Measurements from ENCODE around the gene LHCGR.

The LHCGR gene

GRCh38 chr2:48738806-48739205 is 16.7 kb downstream of the LHCGR start:
- DNase-seq: no peak

GRCh38 chr2:48736251-48736650 is 19.3 kb downstream of the LHCGR start:
- DNase-seq: no peak

- DNase-seq: no peak
These were observed 20.8 kb downstream of the LHCGR start for GRCh38 chr2:48734576-48735303.

GRCh38 chr2:48733067-48733503 is 22.4 kb downstream of the LHCGR start:
- no peak for DNase-seq

GRCh38 chr2:48728840-48729239 is 26.7 kb downstream of the LHCGR start:
- no peak for DNase-seq

GRCh38 chr2:48728295-48728694 is 27.2 kb downstream of the LHCGR start:
- no peak for DNase-seq

- no peak for DNase-seq
These were observed 28.0 kb downstream of the LHCGR start for GRCh38 chr2:48727560-48727959.

- no peak for DNase-seq
These were observed 29.6 kb downstream of the LHCGR start for GRCh38 chr2:48725696-48726494.

GRCh38 chr2:48724278-48724677 is 31.2 kb downstream of the LHCGR start:
- no peak for DNase-seq

GRCh38 chr2:48723129-48723528 is 32.4 kb downstream of the LHCGR start:
- no peak for DNase-seq

- DNase-seq: no peak
These were observed 33.1 kb downstream of the LHCGR start for GRCh38 chr2:48722391-48722790.

GRCh38 chr2:48721158-48721557 is 34.4 kb downstream of the LHCGR start:
- DNase-seq: no peak

- no peak for DNase-seq
These were observed 35.9 kb downstream of the LHCGR start for GRCh38 chr2:48719480-48720177.

- no peak for DNase-seq
These were observed 37.7 kb downstream of the LHCGR start for GRCh38 chr2:48717846-48718245.

- no peak for DNase-seq
These were observed 39.6 kb downstream of the LHCGR start for GRCh38 chr2:48715956-48716355.

GRCh38 chr2:48715042-48715899 is 40.3 kb downstream of the LHCGR start:
- DNase-seq: no peak

GRCh38 chr2:48714245-48714644 is 41.3 kb downstream of the LHCGR start:
- no peak for DNase-seq

GRCh38 chr2:48713647-48714046 is 41.9 kb downstream of the LHCGR start:
- DNase-seq: no peak

- DNase-seq: no peak
These were observed 43.4 kb downstream of the LHCGR start for GRCh38 chr2:48712151-48712550.

- DNase-seq: no peak
These were observed 44.2 kb downstream of the LHCGR start for GRCh38 chr2:48711343-48711742.

GRCh38 chr2:48709096-48710034 is 46.2 kb downstream of the LHCGR start:
- no peak for DNase-seq

- DNase-seq: no peak
These were observed 48.1 kb downstream of the LHCGR start for GRCh38 chr2:48707466-48707865.

Data from stimulated activated CD4-positive, alpha-beta T cell treated with anti-CD3 and anti-CD28 coated beads, Interleukin-15, amount 100 ng/mL, for 24 hours (primary cell).